ENCODE measurements around the gene SLC45A3. TPM values are rescaled to one million over a fixed set of nuclear protein-coding genes. Genes with fewer than 3 reads are reported as not detected.

The SLC45A3 gene
- total and polyA plus RNA-seq, 2 donors: 2.3 to 4.8 TPM

DNA sequence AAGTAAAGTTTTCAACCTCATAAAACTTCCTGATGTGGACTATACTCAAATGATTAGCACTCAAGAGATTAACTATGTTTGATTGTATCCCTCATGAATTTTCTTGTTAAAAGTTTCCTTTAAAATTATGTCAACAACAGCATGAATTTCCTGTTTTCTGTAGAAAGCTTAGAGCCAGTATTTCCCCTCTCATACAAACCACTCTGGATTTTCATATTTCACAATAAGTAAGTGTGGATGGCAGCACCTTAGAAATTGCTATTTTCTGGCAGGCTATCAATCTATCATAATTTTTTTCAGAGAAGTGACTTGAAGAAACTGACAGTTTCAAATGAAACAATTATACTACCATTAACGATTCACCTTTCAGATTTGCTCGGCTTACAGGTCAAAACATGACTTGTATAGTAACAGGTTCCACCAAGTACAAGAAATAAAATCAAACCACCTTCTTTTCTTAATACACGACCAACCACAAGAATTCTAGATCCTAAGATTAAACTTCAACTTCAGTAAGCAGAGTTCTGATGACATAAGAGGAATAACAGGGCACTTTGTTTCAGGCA, 69.3 kb downstream of the SLC45A3 start:
- H3K4me3 ChIP-seq (ENCODE audit: low read depth, low read length): no peak overlapping the region
- no peak overlapping the region for H3K27ac ChIP-seq (ENCODE audit: low read depth)
- peaks cover 2% of the 10 kb centered on the region for H3K36me3 ChIP-seq (ENCODE audit: insufficient read depth)
- DNase-seq (ENCODE audit: extremely low spot score): peak; percentile 42
- 68% methylated on average over 3 of the region's 3 CpGs for WGBS
- peaks cover 2% of the 10 kb centered on the region for H3K4me1 ChIP-seq (ENCODE audit: insufficient read depth)

DNA sequence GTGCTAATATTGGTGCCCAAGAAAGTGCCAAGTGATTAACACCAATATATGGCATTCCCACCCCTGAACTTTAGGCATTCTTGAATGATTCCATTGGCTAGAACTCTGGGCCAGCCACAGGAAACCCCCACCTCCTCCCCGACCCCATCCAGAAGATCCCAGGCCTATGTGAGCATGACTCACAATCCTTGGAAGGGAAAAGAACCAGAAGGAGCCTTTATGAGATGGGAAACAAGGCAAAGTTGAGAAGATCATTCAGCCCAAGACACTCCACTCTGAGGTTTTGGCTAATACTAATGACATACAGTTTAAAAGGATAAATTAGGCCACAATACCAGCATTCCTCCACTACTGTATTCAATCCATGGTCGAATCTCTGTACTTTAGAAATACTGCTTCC, 70.3 kb downstream of the SLC45A3 start:
- 33% methylated on average over 2 of the region's 2 CpGs for WGBS
- peaks cover 2% of the 10 kb centered on the region for H3K4me1 ChIP-seq (ENCODE audit: insufficient read depth)

More for the DNA sequence above, 70.3 kb downstream of the SLC45A3 start:
- DNase-seq (ENCODE audit: extremely low spot score): no peak
- Histone ChIP-seq H3K4me3 (ENCODE audit: low read depth, low read length) (no peak overlapping the region), H3K27ac (ENCODE audit: low read depth) (no peak overlapping the region), H3K36me3 (ENCODE audit: insufficient read depth) (peaks cover 2% of the 10 kb centered on the region)

Small RNAs within 50 kb of the gene (small RNA-seq; reads per million reads assigned to genes)
- not detected for gene RF00017

Other genes starting within 250 kb of the SLC45A3 start
- not detected for gene BLACAT1, start 224.5 kb downstream of the SLC45A3 start, total RNA-seq
- gene BLACAT1, start 224.5 kb downstream of the SLC45A3 start, polyA plus RNA-seq: 0.03 TPM
- 3.5 TPM for gene CDK18, start 175.8 kb downstream of the SLC45A3 start, total RNA-seq
- gene CDK18, start 175.8 kb downstream of the SLC45A3 start, polyA plus RNA-seq: 6.0 TPM
- 41.9 TPM for gene ELK4, start 48.5 kb downstream of the SLC45A3 start, total RNA-seq
- 5.6 TPM for gene ELK4, start 48.5 kb downstream of the SLC45A3 start, polyA plus RNA-seq
- gene NUCKS1, start 69.7 kb upstream of the SLC45A3 start, total RNA-seq: 287 TPM
- gene NUCKS1, start 69.7 kb upstream of the SLC45A3 start, polyA plus RNA-seq: 79.9 TPM
- gene RAB29, start 95.0 kb upstream of the SLC45A3 start, total RNA-seq: 5.1 TPM
- 24.1 TPM for gene RAB29, start 95.0 kb upstream of the SLC45A3 start, polyA plus RNA-seq
- 11.5 TPM for gene SLC41A1, start 132.7 kb upstream of the SLC45A3 start, total RNA-seq
- gene SLC41A1, start 132.7 kb upstream of the SLC45A3 start, polyA plus RNA-seq: 24.1 TPM
- gene PM20D1, start 169.6 kb upstream of the SLC45A3 start, total RNA-seq: 1.6 TPM
- gene PM20D1, start 169.6 kb upstream of the SLC45A3 start, polyA plus RNA-seq: 2.0 TPM

Measured in urinary bladder (tissue), 4 donors.